Measurements from ENCODE around the gene RBM44.

RBM44 gene

DNA sequence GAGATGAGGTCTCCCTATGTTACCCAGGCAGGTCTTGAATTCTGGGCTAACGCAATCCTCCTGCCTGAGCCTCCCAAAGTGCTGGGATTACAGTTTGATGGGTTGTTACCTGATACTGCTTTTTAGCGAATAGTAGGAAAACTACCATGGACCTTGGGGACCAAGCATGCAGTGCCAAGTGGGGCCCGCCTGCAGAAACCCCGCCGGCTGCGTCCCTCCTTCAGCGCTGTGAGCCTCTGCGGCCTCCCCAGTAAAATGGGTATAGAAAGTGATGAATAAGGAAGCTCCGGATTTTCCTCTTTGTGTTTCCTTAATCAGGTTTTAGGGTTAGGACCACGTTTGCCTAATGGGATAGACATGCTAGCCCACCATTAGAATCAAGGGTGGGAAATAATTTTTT is 91.2 kb downstream of the RBM44 start:
- no peak for DNase-seq

All from AML-193 (cell line).